ENCODE results near the gene TOR3A. TPM values are rescaled to one million over a fixed set of nuclear protein-coding genes. Genes with fewer than 3 reads are reported as not detected.

The TOR3A gene
- total RNA-seq, 1 experiment from 2014 or later = 27.0 TPM

DNA sequence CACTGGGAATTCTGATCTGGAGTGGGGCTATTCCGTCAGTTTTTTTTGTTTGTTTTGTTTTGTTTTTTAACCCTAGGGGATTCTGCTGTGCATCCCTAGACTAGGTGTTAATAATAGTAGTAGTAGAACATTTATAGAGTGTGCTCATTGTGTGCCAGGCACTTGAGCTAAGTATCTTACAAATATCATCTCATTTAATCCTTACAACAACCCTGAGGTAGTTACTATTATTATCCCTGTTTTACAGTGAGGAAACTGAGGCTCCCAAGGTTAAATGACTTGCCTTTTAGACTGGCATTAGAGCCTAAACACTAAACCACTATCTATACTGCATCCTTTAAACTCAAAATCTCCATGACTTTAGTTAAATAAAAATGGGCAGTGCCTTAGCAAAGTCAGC lies 22.1 kb downstream of the TOR3A start:
- Histone ChIP-seq H3K9ac (ENCODE audit: low read length) (no peak overlapping the region), H3K4me2 (ENCODE audit: low read length) (no peak overlapping the region), H3K27ac (ENCODE audit: low read depth, low read length) (no peak overlapping the region), H3K9me2 (ENCODE audit: insufficient read depth) (no peaks in the 10 kb centered on the region), H3K27me3 (ENCODE audit: insufficient read depth, low read length) (no peaks in the 10 kb centered on the region), H2AFZ (ENCODE audit: low read depth, low read length, poor library complexity, severe bottlenecking) (no peak overlapping the region), H3K79me2 (ENCODE audit: insufficient read depth, low read length) (peaks cover 5% of the 10 kb centered on the region; the same call in 1 of the 2 replicates), H3K4me1 (ENCODE audit: control insufficient read depth in 1 of 2, insufficient read depth in 2 of 2, low read length in 2 of 2) (no peaks in the 10 kb centered on the region), H3K4me3 (replicated peaks in 1 of 2; ENCODE audit: low read depth in 1 of 2, low read length in 2 of 2) (no peak overlapping the region), H4K20me1 (ENCODE audit: insufficient read depth) (no peaks in the 10 kb centered on the region), H3K9me3 (ENCODE audit: control insufficient read depth in 1 of 2, insufficient read depth in 1 of 2, low read depth in 1 of 2, low read length in 2 of 2) (no peaks in the 10 kb centered on the region), H3K36me3 (ENCODE audit: control insufficient read depth in 1 of 2, insufficient read depth in 2 of 2, low read length in 2 of 2) (peaks cover 0 to 4% of the 10 kb centered on the region in 2 experiments; a peak in 1 of 4 replicates)
- intact Hi-C loops (cut with micrococcal nuclease) = no loop called here
- no peak for TF ChIP-seq POLR2AphosphoS5 (IDR thresholded peaks at IDR 0.05; ENCODE audit: low read depth, low read length)
- TF ChIP-seq JUND (IDR thresholded peaks at IDR 0.05) = no peak
- TF ChIP-seq ELF1 (IDR thresholded peaks at IDR 0.05; ENCODE audit: borderline replicate concordance, low read depth) = no peak
- TF ChIP-seq, protein P1, sequence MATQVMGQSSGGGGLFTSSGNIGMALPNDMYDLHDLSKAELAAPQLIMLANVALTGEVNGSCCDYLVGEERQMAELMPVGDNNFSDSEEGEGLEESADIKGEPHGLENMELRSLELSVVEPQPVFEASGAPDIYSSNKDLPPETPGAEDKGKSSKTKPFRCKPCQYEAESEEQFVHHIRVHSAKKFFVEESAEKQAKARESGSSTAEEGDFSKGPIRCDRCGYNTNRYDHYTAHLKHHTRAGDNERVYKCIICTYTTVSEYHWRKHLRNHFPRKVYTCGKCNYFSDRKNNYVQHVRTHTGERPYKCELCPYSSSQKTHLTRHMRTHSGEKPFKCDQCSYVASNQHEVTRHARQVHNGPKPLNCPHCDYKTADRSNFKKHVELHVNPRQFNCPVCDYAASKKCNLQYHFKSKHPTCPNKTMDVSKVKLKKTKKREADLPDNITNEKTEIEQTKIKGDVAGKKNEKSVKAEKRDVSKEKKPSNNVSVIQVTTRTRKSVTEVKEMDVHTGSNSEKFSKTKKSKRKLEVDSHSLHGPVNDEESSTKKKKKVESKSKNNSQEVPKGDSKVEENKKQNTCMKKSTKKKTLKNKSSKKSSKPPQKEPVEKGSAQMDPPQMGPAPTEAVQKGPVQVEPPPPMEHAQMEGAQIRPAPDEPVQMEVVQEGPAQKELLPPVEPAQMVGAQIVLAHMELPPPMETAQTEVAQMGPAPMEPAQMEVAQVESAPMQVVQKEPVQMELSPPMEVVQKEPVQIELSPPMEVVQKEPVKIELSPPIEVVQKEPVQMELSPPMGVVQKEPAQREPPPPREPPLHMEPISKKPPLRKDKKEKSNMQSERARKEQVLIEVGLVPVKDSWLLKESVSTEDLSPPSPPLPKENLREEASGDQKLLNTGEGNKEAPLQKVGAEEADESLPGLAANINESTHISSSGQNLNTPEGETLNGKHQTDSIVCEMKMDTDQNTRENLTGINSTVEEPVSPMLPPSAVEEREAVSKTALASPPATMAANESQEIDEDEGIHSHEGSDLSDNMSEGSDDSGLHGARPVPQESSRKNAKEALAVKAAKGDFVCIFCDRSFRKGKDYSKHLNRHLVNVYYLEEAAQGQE (IDR thresholded peaks at IDR 0.05; ENCODE audit: low read depth) = no peak
- TF ChIP-seq CEBPB (IDR thresholded peaks at IDR 0.05; ENCODE audit: low read depth) = no peak
- no peak for TF ChIP-seq SIN3A (IDR thresholded peaks at IDR 0.05; ENCODE audit: low read depth)
- TF ChIP-seq SP1 (IDR thresholded peaks at IDR 0.05; ENCODE audit: low read depth) = no peak
- TF ChIP-seq POLR2A (IDR thresholded peaks at IDR 0.05; ENCODE audit: borderline replicate concordance, extremely low read depth, insufficient read depth, insufficient read length) = no peak
- no peak for TF ChIP-seq EGR1 (IDR thresholded peaks at IDR 0.05; ENCODE audit: low read depth)
- TF ChIP-seq, protein P2, sequence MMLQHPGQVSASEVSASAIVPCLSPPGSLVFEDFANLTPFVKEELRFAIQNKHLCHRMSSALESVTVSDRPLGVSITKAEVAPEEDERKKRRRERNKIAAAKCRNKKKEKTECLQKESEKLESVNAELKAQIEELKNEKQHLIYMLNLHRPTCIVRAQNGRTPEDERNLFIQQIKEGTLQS (IDR thresholded peaks at IDR 0.05) = no peak
- no peak for TF ChIP-seq EZH2phosphoT487 (IDR thresholded peaks at IDR 0.05; ENCODE audit: borderline replicate concordance)
- TF ChIP-seq, protein P3, sequence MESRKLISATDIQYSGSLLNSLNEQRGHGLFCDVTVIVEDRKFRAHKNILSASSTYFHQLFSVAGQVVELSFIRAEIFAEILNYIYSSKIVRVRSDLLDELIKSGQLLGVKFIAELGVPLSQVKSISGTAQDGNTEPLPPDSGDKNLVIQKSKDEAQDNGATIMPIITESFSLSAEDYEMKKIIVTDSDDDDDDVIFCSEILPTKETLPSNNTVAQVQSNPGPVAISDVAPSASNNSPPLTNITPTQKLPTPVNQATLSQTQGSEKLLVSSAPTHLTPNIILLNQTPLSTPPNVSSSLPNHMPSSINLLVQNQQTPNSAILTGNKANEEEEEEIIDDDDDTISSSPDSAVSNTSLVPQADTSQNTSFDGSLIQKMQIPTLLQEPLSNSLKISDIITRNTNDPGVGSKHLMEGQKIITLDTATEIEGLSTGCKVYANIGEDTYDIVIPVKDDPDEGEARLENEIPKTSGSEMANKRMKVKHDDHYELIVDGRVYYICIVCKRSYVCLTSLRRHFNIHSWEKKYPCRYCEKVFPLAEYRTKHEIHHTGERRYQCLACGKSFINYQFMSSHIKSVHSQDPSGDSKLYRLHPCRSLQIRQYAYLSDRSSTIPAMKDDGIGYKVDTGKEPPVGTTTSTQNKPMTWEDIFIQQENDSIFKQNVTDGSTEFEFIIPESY (IDR thresholded peaks at IDR 0.05; ENCODE audit: extremely low read depth, insufficient replicate concordance, low read length) = no peak
- TF ChIP-seq ZFX (IDR thresholded peaks at IDR 0.05) = no peak
- ChIA-PET POLR2A (no interaction called here), CTCF (no interaction called here), RAD21 (ENCODE audit: low non-redundant PET in 1 of 2, low total read pairs in 2 of 2, uncharacterized antibody in 2 of 2, unreplicated experiment in 2 of 2) (no interaction called here)
- no TSS peak for BruUV-seq (replicated peaks)
- DNase-seq (ENCODE audit: low read depth, low spot score) (no peak), ATAC-seq (no peak)

All from HCT116 (cell line).